ENCODE results near the gene ZFYVE27.

The ZFYVE27 gene

GRCh38 chr10:97736902-97737769, at the start of gene ZFYVE27:
ZFYVE27 (plus strand) TSS chr10:97737128; CDS start chr10:97738478, 1,350 bp downstream.
- DNase-seq (ENCODE audit: low spot score): peak; percentile 94

- DNase-seq (ENCODE audit: low spot score): no peak
Measured at GRCh38 chr10:97687785-97688781, 48.8 kb upstream of the ZFYVE27 start.

DNA sequence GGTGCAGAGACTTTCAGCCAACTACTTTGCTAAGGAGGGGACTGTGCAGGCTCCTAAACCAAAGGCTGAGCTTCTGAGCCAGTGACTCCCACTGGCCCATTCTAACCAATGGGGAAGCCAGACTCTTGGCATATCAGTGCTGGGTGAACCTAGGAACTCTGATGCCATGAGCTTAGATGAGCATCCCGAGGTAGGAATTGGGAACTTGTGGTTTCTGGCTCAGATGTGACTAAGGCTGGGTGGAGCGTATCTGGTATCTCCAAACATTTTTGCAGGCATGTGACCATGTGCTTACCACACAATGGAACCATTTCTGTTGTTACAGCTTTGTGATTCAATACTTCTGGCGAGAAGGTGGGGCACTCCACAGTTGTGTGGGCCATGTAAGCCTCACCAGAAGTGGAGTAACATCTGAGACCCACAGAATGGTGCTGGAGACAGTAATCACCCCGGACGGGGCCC, 47.3 kb upstream of the ZFYVE27 start:
- no peak for DNase-seq (ENCODE audit: low spot score)

GRCh38 chr10:97690133-97690532, 46.8 kb upstream of the ZFYVE27 start:
- no peak for DNase-seq (ENCODE audit: low spot score)

DNA sequence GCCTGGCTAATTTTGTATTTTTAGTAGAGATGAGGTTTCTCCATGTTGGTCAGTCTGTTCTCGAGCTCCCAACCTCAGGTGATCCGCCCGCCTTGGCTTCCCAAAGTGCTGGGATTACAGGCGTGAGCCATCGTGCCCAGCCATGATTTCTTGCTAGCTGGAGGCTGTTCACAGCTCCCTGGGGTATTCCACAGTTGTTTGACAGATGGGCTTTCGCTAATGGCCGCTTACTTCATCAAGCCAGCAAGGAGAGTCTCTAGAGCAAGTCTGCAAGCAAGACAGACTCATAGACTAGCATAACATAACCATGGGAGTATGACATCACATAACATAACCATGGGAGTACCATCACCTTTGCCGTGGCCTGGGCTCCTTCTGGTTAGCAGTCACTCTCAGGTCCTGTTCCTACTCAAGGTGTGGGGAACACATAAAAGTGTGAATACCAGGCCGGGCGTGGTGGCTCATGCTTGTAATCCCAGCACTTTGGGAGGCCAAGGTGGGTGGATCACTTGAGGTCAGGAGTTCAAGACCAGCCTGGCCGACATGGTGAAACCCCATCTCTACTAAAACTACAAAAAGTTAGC, 38.8 kb upstream of the ZFYVE27 start:
- DNase-seq (ENCODE audit: low spot score): peak; percentile 47

DNA sequence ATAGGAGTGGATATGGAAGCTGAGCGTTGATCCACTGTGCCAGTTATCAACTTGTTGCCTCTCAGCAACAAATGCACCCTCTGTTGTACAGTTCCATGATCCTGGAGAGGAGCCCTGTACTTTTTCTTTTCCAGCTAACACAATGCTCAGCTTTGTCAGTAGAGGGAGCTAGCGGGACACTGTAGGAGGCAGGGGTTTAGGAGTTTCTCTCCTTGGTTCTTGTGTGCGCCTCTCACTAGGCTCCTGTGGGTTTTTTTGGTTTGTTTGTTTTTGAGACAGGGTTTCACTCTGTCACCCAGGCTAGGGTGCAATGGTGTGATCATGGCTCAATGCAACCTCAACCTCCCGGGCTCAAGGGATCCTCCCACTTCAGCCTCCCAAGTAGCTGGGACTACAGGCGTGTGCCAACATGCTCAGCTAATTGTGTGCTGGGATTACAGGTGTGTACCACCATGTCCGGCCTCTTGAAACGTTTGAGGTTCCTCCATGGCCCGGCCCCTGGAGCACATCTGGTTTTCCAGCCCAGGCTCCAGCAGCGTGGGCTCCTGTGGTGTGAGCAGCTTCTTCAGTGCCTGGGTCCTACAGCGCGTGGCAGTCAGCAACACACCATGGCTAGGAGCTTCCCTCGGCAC, 35.4 kb upstream of the ZFYVE27 start:
- peak; percentile 71 for DNase-seq (ENCODE audit: low spot score)

GRCh38 chr10:97703398-97704067, 33.4 kb upstream of the ZFYVE27 start:
- no peak for DNase-seq (ENCODE audit: low spot score)

- DNase-seq (ENCODE audit: low spot score): no peak
Measured at GRCh38 chr10:97704341-97704740, 32.6 kb upstream of the ZFYVE27 start.

GRCh38 chr10:97705006-97705670, 31.8 kb upstream of the ZFYVE27 start:
- no peak for DNase-seq (ENCODE audit: low spot score)

DNA sequence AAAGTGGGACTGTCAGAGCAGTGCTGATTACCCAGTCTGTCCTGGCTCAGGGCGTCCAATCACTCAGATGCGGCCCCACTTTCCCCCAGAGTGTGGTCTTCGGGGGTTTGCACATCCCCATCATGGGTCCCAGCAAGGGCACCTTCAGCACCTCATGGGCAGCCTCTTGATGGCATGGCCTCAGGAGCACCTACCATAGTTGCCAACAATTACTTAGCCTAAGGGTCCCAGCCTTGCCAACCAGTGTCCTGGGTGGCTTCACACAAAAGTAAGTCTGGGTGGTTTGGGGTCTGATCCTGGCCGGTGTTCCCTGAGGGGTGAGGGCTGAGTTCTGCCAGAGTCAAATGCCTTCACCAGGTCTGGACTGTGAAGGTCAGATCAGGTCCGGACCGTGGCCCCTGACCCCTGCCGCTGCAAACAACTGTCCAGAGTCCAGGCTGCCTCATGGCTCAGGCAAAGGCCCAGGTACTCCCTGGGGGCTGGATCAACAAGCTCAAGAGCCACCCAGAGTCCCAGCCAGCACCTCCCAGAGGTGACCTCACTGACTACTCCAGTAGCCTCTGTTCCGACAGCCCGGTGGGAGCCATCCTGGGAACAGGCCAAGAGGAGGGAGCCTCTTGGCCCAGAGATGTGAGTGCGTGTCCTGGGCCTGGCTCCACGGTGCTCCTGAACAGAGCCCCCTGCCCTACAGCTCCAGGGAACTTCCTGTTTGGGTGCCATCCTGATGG, 29.6 kb upstream of the ZFYVE27 start:
- DNase-seq (ENCODE audit: low spot score): no peak

DNA sequence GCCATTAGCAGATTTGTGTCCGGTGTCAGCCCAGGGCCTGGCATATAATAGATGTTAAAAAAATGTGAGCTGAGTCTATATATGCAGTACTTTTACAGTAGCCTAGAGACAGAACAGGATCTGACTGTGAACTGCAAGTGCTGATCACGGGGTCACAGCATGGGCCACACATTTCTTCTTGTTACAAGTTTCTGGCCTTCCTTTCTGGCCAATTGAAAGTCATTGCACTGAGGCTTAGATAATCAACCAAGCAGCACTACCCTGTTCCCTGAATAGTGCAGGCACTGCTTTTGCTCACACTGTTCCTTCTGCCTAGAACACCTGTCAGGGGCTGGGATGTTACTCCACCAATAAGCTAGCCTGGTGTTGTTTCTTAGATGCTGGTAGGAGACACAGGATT, 28.8 kb upstream of the ZFYVE27 start:
- DNase-seq (ENCODE audit: low spot score): no peak

DNA sequence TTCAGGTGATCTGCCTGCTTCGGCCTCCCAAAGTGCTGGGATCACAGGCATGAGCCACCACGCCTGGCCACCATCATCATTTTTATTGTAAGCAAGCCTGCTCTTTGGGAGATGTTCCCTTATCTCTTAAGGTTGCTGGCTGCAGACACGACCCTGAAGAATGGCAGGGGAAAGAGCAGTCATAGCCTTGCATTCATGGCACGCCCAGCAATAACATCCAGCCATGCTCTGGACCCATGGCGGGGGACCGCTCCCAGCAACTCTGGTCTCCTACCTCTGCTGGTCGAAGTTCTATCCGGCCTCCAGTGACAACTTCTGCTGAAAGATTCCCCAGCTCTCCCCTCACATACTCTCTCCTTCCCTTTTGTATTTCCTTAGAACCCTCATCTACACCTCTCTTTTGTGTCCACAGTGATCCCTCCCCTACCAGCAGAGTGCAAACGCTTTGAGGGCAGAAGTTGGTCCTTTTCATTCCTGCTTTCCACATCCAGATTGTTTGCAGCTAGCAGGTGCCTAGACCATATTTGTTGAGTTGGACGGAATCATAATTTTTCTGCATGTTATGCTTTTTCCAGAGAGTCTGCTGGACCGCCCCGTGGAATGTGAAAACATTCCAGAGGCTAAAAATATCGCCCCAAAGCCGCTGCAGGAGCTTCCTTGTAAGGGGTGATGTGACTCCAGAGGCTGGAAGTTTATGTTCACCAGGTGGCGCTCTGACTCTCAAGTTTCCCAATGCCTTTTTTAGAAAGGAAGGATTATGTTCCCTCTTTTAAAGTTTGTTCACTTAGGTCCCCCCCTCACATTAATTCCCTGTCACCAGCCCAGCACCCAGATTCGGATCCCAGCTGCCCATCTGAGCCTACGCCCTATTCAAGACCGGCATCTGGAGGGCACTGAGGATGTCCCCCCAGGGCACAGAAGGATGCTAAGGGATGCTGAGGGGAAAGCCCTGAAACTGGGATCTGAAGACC, 27.7 kb upstream of the ZFYVE27 start:
- peak; percentile 41 for DNase-seq (ENCODE audit: low spot score)

- no peak for DNase-seq (ENCODE audit: low spot score)
Measured at GRCh38 chr10:97711640-97712572, 25.0 kb upstream of the ZFYVE27 start.

- peak; percentile 80 for DNase-seq (ENCODE audit: low spot score)
Measured at GRCh38 chr10:97713339-97713825, 23.5 kb upstream of the ZFYVE27 start, which contains the start of gene MARVELD1. MARVELD1 (plus strand) TSS chr10:97713730; CDS start chr10:97713877, 147 bp downstream.

GRCh38 chr10:97713826-97714400, 23.0 kb upstream of the ZFYVE27 start:
- DNase-seq (ENCODE audit: low spot score): peak; percentile 71

DNA sequence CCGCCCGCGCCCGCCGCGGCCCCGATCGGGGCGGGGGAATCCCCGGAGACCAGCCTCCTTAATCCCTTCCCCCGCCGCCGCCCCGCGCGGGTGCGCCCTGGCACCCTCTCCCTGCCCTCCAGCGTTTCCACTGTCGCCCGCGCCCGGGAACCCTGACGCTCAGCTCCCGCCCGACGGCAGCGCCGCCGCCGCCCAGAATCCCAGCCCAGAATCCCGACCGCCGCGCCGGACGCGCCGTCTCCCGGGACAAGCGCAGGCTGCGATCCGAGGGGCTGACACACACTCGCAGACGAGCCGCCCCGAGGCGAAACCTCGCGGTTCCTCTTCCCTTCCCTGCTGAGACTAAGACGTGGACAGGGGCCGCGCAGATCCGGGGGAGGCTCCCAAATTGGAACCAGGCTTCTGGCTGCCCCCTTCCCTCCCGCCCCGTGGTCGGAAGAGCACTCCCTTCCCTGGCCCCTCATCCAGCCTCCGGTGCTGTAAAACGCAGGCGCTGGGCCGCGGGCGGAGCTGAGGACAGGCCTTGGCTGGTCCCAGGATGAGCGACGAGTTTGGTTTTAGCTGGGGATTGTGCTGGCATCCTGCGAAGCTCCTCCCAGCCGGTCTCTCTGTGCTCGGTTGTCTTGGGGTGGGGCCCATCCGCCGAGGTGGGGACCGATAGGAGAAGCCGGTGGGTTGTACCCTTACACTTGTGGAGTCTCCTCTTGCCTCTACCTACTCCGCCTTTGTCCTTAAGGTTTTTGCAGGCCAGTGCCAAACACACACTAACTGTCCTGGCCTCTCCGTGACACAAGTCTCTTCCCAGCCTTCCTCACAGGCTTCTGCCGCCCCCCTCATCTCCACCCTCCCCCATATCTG, 22.3 kb upstream of the ZFYVE27 start:
- DNase-seq (ENCODE audit: low spot score): peak; percentile 80

Data from D341Med (cell line).